Upper lobe of left lung (tissue), 4 donors: ENCODE data around the gene LIPG.

ENCODE experiments used
- CTCF ChIP-seq, 6 experiments: fragments of 450-650 bp in 4 of 6; fragments of 200-600 bp in 2 of 6; sonication (generic) in 2 of 6; IDR thresholded peaks; one replicate each; pipeline ENCODE4 v1.5.1; 2016 to 2019; ENCODE audit warnings: antibody characterized with exemption in 6 of 6
- EP300 ChIP-seq, 4 donors: sonication (generic); formaldehyde crosslinking; IDR thresholded peaks; one replicate each; pipeline ENCODE4 v1.5.1; 2017; ENCODE audit warnings: antibody characterized with exemption in 4 of 4, control low read depth in 2 of 4
- POLR2A ChIP-seq, 4 donors: fragments of 450-650 bp; IDR thresholded peaks; one replicate each; pipeline ENCODE4 v1.5.1; 2016 to 2017; ENCODE audit warnings: antibody characterized with exemption in 4 of 4, mild to moderate bottlenecking in 2 of 4

GRCh38 chr18:49566217-49566770, 4.4 kb downstream of the LIPG start:
- no peak for TF ChIP-seq CTCF (IDR thresholded peaks at IDR 0.05)
- no peak for TF ChIP-seq EP300 (IDR thresholded peaks at IDR 0.05)
- TF ChIP-seq POLR2A (IDR thresholded peaks at IDR 0.05), result no peak
